ENCODE measurements around the gene TCF7L1. TPM values are rescaled to one million over a fixed set of nuclear protein-coding genes. Genes with fewer than 3 reads are reported as not detected.

The TCF7L1 gene
- total and polyA plus RNA-seq, 2 of the 13 experiments (the other 11 are each of a cell fraction or from before 2014, with no cell fraction given): 0.04 to 0.15 TPM

DNA sequence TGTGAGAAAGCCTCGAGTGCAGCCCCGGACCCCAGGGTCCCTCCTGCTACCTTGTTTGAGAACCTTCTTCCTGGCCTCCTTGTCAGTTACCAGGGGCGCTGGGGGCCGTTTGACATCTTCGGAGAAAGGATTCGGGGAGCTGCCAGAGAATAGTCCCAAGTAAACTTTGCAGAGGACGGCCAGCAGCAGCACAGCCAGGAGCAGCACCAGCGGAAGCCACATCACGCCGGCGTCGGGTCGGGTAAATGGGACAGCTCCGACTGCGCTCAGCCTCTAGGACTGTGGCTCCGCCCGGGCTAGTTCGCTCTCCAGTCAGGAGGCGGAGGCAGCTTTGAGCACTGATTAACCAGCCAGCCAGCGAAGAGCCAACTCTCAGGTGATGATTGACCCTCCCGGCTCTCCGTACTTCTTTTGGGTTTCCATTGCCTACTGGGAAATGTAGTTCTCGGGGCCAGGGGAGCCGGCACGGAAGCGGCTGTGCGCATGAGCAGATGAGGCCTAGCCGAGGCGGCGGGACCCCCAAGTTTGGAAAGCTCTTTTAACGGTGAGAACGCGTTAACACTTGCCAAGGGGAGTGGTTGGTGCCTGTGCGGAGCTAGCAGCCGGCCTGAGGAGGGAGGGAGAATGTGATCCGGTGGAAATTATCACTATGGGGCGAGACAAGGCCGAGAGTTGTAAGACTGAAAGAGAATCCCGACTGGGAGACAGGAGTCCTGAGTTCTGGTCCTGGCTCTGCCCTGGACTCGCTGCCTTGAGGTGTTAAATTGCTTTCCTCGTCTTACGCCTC is 221.3 kb downstream of the TCF7L1 start, which contains the start of the genes ELMOD3 and RETSAT (continued):
- TF ChIP-seq SIX1 (CRISPR knock-in tag; IDR thresholded peaks at IDR 0.05; ENCODE audit: borderline replicate concordance) (no peak; the same call in 1 of the 2 replicates), KLF12 (CRISPR knock-in tag; IDR thresholded peaks at IDR 0.05; ENCODE audit: borderline replicate concordance) (peak; percentile 50; the same call in 1 of the 2 replicates), TEAD2 (CRISPR knock-in tag; IDR thresholded peaks at IDR 0.05) (0 out of 2 replicates have a peak, but pooled peaks have one; percentile 46), TIGD3 (CRISPR knock-in tag; IDR thresholded peaks at IDR 0.05; ENCODE audit: borderline replicate concordance) (no peak; the same call in 1 of the 2 replicates), DNMT1 (CRISPR knock-in tag; IDR thresholded peaks at IDR 0.05) (peak; percentile 86; the same call in 1 of the 2 replicates), MAFG (CRISPR knock-in tag; IDR thresholded peaks at IDR 0.05) (no peak), ZNF296 (CRISPR knock-in tag; conservative IDR thresholded peaks at IDR 0.05) (peak; percentile 9; the same call in 1 of the 2 replicates), SP140L (CRISPR knock-in tag; IDR thresholded peaks at IDR 0.05; ENCODE audit: borderline replicate concordance) (0 out of 2 replicates have a peak, but pooled peaks have one; percentile 88), ZMAT3 (CRISPR knock-in tag; conservative IDR thresholded peaks at IDR 0.05) (peak; percentile 59), KMT2A (CRISPR knock-in tag; IDR thresholded peaks at IDR 0.05) (peak; percentile 91), ARID2 (CRISPR knock-in tag; IDR thresholded peaks at IDR 0.05; ENCODE audit: borderline replicate concordance) (peak; percentile 81), TGIF2 (CRISPR knock-in tag; IDR thresholded peaks at IDR 0.05) (no peak; the same call in none of the 2 replicates), ADNP (CRISPR knock-in tag; IDR thresholded peaks at IDR 0.05) (no peak), HES4 (CRISPR knock-in tag; IDR thresholded peaks at IDR 0.05; ENCODE audit: borderline replicate concordance) (peak; percentile 98), ZFP36L1 (CRISPR knock-in tag; IDR thresholded peaks at IDR 0.05) (0 out of 2 replicates have a peak, but pooled peaks have one; percentile 21), POLR2G (IDR thresholded peaks at IDR 0.05; ENCODE audit: low read depth, low read length) (peak; percentile 100), KDM5A (IDR thresholded peaks at IDR 0.05; ENCODE audit: borderline replicate concordance, low read length) (peak; percentile 92; the same call in 1 of the 2 replicates), SRSF4 (IDR thresholded peaks at IDR 0.05; ENCODE audit: low read depth, low read length, poor library complexity, severe bottlenecking) (no peak), ZNF766 (CRISPR knock-in tag; IDR thresholded peaks at IDR 0.05; ENCODE audit: borderline replicate concordance) (peak; percentile 86)
- TF ChIP-seq, protein P1, sequence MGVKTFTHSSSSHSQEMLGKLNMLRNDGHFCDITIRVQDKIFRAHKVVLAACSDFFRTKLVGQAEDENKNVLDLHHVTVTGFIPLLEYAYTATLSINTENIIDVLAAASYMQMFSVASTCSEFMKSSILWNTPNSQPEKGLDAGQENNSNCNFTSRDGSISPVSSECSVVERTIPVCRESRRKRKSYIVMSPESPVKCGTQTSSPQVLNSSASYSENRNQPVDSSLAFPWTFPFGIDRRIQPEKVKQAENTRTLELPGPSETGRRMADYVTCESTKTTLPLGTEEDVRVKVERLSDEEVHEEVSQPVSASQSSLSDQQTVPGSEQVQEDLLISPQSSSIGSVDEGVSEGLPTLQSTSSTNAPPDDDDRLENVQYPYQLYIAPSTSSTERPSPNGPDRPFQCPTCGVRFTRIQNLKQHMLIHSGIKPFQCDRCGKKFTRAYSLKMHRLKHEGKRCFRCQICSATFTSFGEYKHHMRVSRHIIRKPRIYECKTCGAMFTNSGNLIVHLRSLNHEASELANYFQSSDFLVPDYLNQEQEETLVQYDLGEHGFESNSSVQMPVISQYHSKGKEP (CRISPR knock-in tag; IDR thresholded peaks at IDR 0.05): 0 out of 2 replicates have a peak, but pooled peaks have one; percentile 21
- TF ChIP-seq, protein P2, sequence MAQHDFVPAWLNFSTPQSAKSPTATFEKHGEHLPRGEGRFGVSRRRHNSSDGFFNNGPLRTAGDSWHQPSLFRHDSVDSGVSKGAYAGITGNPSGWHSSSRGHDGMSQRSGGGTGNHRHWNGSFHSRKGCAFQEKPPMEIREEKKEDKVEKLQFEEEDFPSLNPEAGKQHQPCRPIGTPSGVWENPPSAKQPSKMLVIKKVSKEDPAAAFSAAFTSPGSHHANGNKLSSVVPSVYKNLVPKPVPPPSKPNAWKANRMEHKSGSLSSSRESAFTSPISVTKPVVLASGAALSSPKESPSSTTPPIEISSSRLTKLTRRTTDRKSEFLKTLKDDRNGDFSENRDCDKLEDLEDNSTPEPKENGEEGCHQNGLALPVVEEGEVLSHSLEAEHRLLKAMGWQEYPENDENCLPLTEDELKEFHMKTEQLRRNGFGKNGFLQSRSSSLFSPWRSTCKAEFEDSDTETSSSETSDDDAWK (CRISPR knock-in tag; IDR thresholded peaks at IDR 0.05): no peak
- TF ChIP-seq, protein P3, sequence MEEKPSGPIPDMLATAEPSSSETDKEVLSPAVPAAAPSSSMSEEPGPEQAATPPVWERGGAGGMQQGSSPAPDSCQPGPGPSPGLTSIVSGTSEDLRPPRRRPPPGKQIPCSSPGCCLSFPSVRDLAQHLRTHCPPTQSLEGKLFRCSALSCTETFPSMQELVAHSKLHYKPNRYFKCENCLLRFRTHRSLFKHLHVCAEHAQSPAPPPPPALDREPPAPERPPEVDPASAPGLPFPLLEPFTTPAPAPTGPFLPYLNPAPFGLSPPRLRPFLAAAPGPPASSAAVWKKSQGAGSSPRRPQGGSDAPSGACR (CRISPR knock-in tag; IDR thresholded peaks at IDR 0.05): 0 out of 2 replicates have a peak, but pooled peaks have one; percentile 8
- TF ChIP-seq, protein P4, sequence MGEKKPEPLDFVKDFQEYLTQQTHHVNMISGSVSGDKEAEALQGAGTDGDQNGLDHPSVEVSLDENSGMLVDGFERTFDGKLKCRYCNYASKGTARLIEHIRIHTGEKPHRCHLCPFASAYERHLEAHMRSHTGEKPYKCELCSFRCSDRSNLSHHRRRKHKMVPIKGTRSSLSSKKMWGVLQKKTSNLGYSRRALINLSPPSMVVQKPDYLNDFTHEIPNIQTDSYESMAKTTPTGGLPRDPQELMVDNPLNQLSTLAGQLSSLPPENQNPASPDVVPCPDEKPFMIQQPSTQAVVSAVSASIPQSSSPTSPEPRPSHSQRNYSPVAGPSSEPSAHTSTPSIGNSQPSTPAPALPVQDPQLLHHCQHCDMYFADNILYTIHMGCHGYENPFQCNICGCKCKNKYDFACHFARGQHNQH (CRISPR knock-in tag; IDR thresholded peaks at IDR 0.05): peak; percentile 95

Measured in HepG2 (cell line).